GM21423 (cell line): ENCODE data around the gene CEP41.

Experiments
- ATAC-seq: cut with Tn5 transposase; IDR thresholded peaks from one replicate; pipeline ENCODE4 v1.9.1; 2021; ENCODE audit warnings: mild to moderate bottlenecking, moderate library complexity; ENCODE audit not compliant: unreplicated experiment

Gene CEP41

GRCh38 chr7:130372402-130373165, 68.2 kb downstream of the CEP41 start:
- ATAC-seq = no peak

DNA sequence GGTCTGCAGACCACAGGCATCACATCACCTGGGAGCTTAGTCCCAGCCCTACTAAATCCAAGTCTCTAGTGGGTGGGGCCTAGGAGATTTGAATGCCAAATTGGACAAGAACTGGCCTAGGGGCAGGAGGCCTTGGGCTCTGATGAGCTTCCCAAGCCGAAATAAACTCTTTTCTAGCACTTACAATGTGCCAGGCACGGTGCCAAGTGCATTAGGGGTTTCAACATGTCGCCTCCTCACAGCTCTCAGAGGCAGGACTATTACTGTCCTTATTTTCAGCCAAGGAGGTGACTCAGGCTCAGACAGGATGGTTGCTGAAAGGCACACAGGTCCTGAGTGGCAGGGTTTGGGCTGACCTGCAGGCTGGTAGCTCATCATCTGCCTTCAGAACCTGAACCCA, 69.8 kb downstream of the CEP41 start:
- no peak for ATAC-seq

DNA sequence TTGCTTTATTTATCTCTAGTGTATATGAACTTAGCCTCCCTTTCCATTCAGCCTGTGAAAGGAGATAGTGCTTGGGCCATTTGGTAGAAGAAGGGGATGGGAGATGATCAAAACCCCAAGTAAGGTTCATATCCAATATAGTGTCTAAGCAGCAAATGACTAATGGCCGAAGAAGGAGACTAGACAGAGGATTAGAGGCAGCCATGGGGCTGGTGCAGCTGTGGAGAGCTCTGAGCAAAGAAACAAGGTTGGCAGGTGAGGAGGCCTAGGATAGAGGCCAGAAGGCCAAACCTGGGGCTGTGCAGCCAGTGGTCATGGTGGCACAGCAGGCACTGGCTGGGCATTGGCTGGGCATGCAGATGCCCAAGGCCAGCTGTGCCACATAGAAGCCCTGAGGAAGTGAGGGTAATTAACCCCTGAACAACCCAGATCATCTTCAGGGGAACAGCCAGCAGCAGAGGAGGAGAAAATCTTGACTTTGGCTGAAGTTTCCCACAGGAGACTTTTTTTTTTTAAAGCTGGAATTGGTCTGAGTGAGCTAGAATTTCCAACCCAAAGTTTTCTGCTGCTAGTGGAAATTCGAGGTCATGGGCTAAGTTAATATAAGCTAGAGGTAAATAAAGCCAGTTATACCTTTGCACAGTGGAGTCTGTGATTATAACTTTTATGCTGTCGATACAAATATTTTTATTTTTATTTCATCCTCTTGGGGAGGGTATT, 70.8 kb downstream of the CEP41 start:
- no peak for ATAC-seq

GRCh38 chr7:130369110-130369711, 71.6 kb downstream of the CEP41 start:
- ATAC-seq = no peak

DNA sequence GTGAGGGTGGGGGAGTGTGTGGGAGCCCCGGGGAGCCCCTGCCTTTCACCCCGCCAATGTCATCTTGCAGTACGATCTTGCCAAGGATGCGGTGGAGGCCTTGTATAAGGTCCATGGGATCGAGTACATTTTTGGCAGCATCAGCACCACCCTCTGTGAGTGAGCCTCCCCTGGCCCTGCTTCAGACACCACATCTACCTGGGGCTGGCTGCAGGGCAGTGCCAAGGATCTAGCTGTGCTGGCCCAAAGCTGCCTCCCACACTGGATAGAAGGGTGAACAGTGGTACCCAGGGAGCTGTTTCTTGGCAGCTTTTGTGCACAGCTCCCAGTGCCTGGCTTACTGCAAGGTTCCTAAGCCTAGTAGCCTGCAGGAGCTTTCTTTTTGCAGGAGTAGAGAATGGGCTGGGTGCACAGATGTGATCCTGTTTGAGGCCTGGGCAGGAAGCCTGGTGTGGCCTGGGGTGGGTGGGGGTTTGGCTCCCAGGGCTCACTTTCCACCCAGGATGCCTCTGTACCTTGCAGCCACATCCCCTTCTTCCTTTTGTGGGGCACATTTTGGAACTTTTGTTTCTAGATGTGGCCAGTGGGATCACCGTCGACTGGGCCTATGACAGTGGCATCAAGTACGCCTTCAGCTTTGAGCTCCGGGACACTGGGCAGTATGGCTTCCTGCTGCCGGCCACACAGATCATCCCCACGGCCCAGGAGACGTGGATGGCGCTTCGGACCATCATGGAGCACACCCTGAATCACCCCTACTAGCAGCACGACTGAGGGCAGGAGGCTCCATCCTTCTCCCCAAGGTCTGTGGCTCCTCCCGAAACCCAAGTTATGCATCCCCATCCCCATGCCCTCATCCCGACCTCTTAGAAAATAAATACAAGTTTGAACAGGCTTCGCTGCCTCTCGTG, 72.7 kb downstream of the CEP41 start:
- ATAC-seq = no peak

GRCh38 chr7:130367088-130367755, 73.6 kb downstream of the CEP41 start:
- no peak for ATAC-seq

DNA sequence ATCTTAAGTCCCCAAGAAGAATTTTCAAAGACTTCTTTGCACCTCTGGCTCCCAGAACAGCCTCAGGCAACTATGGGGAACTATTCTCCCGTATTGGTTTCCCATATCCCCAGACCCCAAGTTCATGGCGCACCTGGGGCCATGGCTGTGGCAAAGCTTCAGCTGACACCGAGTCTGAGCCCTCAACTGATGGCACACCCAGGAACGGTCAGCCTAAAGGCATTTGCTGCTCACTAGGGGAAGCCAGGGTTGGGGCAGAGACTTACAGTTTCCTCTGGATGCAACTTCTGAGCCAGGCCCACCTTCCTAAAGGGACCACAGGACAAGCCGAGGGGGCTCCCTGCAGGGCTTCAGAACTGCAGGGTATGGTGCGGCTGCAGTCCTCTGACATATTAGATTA, 74.3 kb downstream of the CEP41 start:
- no peak for ATAC-seq

DNA sequence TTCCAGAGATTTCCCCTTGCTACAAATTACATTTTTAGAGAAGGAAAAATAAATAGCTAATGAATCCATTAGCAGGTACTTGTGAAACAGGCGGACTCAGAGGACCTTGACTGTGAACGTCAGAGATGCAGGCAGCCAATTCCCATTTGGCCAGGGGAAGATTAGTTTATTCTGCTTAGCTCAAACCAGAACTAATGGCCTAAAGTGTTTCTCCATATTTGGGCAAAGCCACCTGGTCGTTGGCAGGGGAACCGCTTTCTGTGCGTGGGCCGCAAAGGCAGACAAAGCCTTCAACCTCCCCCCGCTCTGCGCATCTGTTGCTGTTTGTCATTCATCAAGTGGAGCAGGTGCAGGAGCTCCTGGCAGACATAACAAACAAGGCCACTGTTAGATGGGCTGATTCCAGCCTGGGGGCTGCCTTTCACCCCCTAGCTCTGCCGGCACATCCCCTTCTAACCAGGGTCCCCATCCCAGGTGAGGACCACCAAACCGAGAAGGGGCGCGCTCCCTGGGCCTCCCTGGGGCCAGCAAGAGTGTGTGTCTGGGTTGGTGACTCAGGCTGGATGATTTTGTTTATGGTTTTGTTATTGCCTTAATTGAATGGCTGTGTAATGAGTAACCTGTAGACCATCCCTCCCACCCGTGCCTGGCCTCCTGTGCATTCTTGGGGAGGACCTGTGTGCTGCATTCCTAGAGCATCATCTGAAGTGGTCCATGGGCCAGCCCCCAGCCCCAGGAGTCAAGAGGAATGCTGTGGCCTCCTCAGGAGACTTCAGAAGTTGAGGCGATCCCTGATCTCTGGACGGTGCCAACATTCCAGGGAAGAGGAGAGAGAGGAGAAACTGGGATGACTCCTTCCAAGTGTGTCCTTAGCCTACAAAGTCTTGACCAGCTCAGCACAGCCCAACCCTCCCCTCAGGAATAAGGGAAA, 75.0 kb downstream of the CEP41 start:
- ATAC-seq = no peak

DNA sequence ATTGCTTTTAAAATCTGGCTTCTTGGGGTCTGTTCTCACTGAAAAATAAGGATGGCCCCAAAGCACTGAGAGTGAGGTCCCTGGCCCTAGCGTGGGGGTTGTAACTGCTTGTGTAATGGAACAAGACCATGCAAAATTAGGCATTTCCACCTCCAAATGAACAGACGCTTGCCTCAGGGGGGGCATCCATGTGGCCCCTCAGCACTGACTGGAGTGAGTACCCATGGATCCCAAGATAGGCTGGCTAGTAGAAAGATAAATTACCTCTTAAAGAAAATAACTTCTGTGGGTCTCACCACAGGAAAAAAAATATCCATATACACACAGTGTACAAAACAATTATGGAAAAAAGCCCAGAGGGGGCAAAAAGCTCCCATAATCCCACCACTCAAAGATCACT, 75.7 kb downstream of the CEP41 start:
- no peak for ATAC-seq

DNA sequence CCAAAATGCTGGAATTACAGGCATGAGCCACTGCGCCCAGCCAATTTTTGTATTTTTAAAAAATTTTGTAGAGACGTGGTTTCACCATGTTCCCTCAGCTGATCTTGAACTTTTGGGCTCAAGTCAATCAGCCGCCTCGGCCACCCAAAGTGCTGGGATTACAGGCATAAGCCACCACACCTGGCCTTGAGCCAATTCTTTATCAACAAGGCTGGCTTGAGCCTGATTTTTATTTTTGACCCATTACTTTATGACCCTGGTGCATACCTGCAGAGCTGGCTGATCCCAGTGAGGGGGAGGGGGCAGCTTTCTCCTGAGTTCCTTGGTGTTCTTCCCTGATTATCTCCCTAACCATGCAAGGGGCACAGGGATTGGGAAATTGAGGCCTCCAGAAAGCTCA, 76.4 kb downstream of the CEP41 start:
- no peak for ATAC-seq

DNA sequence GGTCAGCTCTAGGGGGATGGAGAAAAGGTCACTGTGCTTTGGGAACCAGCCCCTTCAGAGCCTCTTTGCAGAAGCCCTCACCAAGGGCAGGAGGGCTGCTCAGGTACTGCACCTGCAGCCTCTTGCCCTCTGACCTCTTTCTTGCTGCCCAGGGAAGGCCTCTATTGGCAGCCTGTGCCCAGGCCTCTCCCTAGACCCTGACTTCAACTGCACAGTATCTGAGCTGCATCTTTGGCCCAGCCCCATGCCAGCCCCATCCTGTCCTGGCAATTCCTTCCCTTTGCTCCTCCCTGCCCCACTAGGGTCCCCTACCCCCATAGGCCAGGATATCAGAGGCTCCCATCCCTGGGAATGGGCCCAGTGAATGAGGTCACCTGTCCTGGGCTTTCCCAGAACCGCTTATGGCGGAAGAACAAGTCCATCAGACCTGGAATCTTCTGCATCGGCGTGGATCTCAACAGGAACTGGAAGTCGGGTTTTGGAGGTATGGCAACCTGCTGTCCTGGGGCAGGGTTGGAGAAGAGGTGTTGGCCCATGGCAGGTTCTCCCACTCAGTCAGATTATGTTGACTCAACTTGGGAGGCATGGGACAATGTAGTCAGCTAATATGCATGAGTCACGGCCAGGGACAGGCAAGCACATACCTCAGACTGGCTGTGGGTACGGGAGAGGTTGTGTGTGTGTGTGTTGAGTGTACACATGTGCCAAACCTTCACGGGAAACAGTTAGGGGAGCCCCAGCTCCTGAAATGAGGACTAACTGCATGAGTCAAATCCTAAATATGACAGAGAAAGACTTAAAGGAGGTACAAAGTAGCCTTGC, 77.6 kb downstream of the CEP41 start:
- no peak for ATAC-seq

DNA sequence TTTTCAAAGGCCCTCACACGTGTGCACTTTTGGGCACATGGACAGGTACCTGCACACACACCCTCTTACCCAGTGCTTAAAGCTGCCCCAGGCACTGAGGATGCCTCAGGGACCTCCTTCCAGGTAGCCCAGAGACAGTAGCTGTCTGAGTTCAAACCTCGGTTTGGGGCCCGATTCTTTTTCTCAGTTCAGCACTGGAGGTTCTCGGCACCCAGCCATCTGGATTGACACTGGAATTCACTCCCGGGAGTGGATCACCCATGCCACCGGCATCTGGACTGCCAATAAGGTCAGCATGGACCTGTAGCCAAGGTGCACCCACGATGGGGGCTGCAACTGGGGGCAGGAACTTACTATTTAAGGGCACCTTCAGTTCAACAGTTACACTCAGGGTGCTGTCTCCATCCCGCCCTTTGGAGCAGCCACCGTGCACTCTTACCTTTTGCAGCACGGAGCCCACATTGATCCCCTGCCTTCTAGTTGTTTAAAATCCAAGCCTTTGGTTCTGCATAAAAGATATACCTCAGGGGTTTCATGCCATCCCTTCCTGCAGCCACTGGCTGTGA, 78.5 kb downstream of the CEP41 start:
- ATAC-seq = no peak

- ATAC-seq = no peak
These were observed 79.1 kb downstream of the CEP41 start for GRCh38 chr7:130361681-130362080.

DNA sequence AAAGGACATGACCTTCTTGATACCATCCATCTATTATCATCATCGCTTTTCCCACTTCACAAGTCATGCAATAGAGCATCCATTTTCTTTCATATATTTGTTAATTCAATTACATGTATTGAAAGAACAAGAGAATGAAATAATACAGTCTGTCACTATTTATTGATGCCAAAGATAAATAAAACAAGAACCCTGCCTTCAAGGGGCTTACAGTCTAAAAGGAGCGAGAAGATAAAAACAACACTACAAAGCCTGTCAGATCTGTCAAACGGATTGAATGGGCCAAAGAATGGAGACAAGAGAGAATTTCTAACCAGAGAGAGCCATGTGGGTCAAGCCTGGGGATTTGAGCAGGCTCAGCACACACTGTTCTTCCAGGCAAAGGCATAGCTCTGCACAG, 80.3 kb downstream of the CEP41 start:
- no peak for ATAC-seq

- ATAC-seq = no peak
These were observed 81.4 kb downstream of the CEP41 start for GRCh38 chr7:130359276-130359857.

- ATAC-seq = no peak
These were observed 82.3 kb downstream of the CEP41 start for GRCh38 chr7:130358471-130358870.

DNA sequence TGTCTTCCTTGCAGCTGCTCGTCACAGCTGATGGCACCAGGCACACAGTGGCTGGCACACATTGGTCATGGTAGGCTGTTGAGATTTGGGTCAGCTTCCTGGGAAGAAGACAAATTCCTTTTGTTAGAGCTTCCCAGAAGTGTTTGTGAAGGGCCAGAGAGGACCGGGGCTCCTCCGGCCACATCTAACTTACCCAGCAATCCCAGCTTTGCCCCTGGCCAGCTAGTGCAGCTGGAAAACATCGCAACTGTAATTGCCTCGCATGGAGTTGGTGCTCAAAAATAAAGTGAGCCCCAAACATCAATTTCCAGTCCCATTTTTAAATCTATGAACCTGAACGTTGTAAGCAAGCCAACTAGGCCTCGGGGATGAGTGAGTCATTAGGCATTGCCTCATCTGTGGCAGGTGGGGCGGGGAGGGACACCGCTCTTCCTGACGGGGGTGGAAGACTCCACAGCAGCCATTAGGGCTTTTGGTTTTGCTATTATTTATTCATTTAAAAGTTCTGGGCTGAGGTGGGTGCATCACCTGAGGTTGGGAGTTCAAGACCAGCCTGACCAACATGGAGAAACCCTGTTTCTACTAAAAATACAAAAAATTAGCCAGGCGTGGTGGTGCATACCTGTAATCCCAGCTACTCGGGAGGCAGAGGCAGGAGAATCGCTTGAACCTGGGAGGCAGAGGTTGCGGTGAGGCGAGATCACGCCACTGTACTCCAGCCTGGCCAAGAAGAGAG, 83.8 kb downstream of the CEP41 start:
- no peak for ATAC-seq
